Measurements from ENCODE around the gene MRTFB. TPM values are rescaled to one million over a fixed set of nuclear protein-coding genes. Genes with fewer than 3 reads are reported as not detected.

MRTFB gene
- total RNA-seq, 3 donors from 2014 or later (not counting 1 experiment from before 2014, with no cell fraction given): 12.8 to 22.8 (median 19.6) TPM

GRCh38 chr16:14129502-14129901 is 58.4 kb downstream of the MRTFB start:
- no peak for DNase-seq
- ATAC-seq: no peak
- H3K4me3 ChIP-seq (ENCODE audit: low read length): no peak overlapping the region
- H3K27ac ChIP-seq (ENCODE audit: low read length): no peak overlapping the region
- no peaks in the 10 kb centered on the region for H3K9me3 ChIP-seq (ENCODE audit: control insufficient read depth, insufficient read depth, low read length)
- WGBS (ENCODE audit: insufficient coverage): 100% methylated on average over 4 of the region's 5 CpGs
- no peaks in the 10 kb centered on the region for H3K9me3 Mint-ChIP-seq
- peaks cover 0 to 5% of the 10 kb centered on the region in 2 donors for H3K4me1 Mint-ChIP-seq
- H3K27me3 Mint-ChIP-seq (ENCODE audit: low read depth in 2 of 2): no peaks in the 10 kb centered on the region
- no peak for TF ChIP-seq CTCF (IDR thresholded peaks at IDR 0.05)
- H3K36me3 Mint-ChIP-seq: no peaks in the 10 kb centered on the region
- no peak overlapping the region for H3K27ac Mint-ChIP-seq
- no peaks in the 10 kb centered on the region for H3K4me1 ChIP-seq (ENCODE audit: control insufficient read depth, insufficient read depth, low read length)
- H3K36me3 ChIP-seq (ENCODE audit: control insufficient read depth, insufficient read depth, low read length): no peaks in the 10 kb centered on the region
- intact Hi-C loops (cut with micrococcal nuclease): no loop called here
- H3K27me3 ChIP-seq (ENCODE audit: control insufficient read depth, insufficient read depth, low read length): no peaks in the 10 kb centered on the region
- H3K4me3 Mint-ChIP-seq: no peak overlapping the region

GRCh38 chr16:14131774-14132695 is 60.9 kb downstream of the MRTFB start:
- H3K4me3 ChIP-seq (ENCODE audit: low read length): no peak overlapping the region
- Mint-ChIP-seq H3K9me3 (no peaks in the 10 kb centered on the region), H3K27ac (no peak overlapping the region), H3K27me3 (ENCODE audit: low read depth in 2 of 2) (no peaks in the 10 kb centered on the region), H3K4me3 (no peak overlapping the region), H3K36me3 (no peaks in the 10 kb centered on the region), H3K4me1 (peaks cover 0 to 5% of the 10 kb centered on the region in 2 donors)
- ATAC-seq: no peak
- no peak for DNase-seq
- H3K36me3 ChIP-seq (ENCODE audit: control insufficient read depth, insufficient read depth, low read length): no peaks in the 10 kb centered on the region
- TF ChIP-seq CTCF (IDR thresholded peaks at IDR 0.05): no peak
- no peaks in the 10 kb centered on the region for H3K4me1 ChIP-seq (ENCODE audit: control insufficient read depth, insufficient read depth, low read length)
- 87% methylated on average over 3 of the region's 4 CpGs for WGBS (ENCODE audit: insufficient coverage)
- intact Hi-C loops (cut with micrococcal nuclease): no loop called here
- H3K27ac ChIP-seq (ENCODE audit: low read length): no peak overlapping the region
- no peaks in the 10 kb centered on the region for H3K9me3 ChIP-seq (ENCODE audit: control insufficient read depth, insufficient read depth, low read length)
- H3K27me3 ChIP-seq (ENCODE audit: control insufficient read depth, insufficient read depth, low read length): no peaks in the 10 kb centered on the region

DNA sequence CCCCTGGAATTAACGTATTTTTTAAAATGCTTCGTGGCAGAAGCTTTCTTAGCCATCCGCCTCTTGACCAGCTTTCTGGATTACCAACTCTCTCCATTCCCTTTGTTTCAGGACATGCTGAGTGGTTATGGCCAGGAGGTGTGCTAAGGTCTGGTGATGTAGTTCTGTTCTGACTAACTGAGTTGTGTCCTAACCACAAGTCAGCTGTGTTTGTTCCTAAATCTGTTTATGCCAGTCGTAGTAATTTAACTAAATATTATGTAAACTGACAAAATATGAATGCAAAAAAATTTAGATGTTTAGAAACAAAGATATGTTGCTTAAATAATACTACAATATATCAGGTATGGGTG is 61.6 kb downstream of the MRTFB start:
- 98% methylated on average over 3 of the region's 4 CpGs for WGBS (ENCODE audit: insufficient coverage)

More for the DNA sequence above, 61.6 kb downstream of the MRTFB start:
- H3K27ac ChIP-seq (ENCODE audit: low read length): no peak overlapping the region
- H3K9me3 ChIP-seq (ENCODE audit: control insufficient read depth, insufficient read depth, low read length): no peaks in the 10 kb centered on the region
- no peaks in the 10 kb centered on the region for H3K4me1 ChIP-seq (ENCODE audit: control insufficient read depth, insufficient read depth, low read length)
- Mint-ChIP-seq H3K4me3 (no peak overlapping the region), H3K4me1 (peaks cover 0 to 5% of the 10 kb centered on the region in 2 donors), H3K27ac (no peak overlapping the region), H3K27me3 (ENCODE audit: low read depth in 2 of 2) (no peaks in the 10 kb centered on the region), H3K9me3 (no peaks in the 10 kb centered on the region), H3K36me3 (no peaks in the 10 kb centered on the region)
- intact Hi-C loops (cut with micrococcal nuclease): no loop called here
- H3K4me3 ChIP-seq (ENCODE audit: low read length): no peak overlapping the region
- no peak for TF ChIP-seq CTCF (IDR thresholded peaks at IDR 0.05)
- no peaks in the 10 kb centered on the region for H3K27me3 ChIP-seq (ENCODE audit: control insufficient read depth, insufficient read depth, low read length)
- DNase-seq (no peak), ATAC-seq (no peak)
- H3K36me3 ChIP-seq (ENCODE audit: control insufficient read depth, insufficient read depth, low read length): no peaks in the 10 kb centered on the region

Data from natural killer cell (primary cell).